Measurements from ENCODE around the gene LCN10.
"Not testable (repeated sequence)": the region's sequence is repeated elsewhere in the genome, so short reads cannot be mapped to it uniquely, and the experiment has no call there.

The LCN10 gene

GRCh38 chr9:136771907-136772415, 29.2 kb upstream of the LCN10 start:
- no peak for DNase-seq (ENCODE audit: low read depth)

GRCh38 chr9:136769710-136770191, 27.0 kb upstream of the LCN10 start:
- peak; percentile 28 for DNase-seq (ENCODE audit: low read depth)

- peak; percentile 29 for DNase-seq (ENCODE audit: low read depth)
These were observed 23.8 kb upstream of the LCN10 start for GRCh38 chr9:136766410-136767120.

GRCh38 chr9:136765745-136766409, 23.1 kb upstream of the LCN10 start:
- not testable (repeated sequence) for DNase-seq (ENCODE audit: low read depth)

- DNase-seq (ENCODE audit: low read depth) = no peak
These were observed 22.3 kb upstream of the LCN10 start for GRCh38 chr9:136765041-136765440.

GRCh38 chr9:136764301-136764891, 21.7 kb upstream of the LCN10 start, which contains the start of gene LCN15:
TSS of gene LCN15 (minus strand) at chr9:136764518. CDS start at chr9:136764488, 30 bp downstream.
- no peak for DNase-seq (ENCODE audit: low read depth)

GRCh38 chr9:136763649-136764035, 20.9 kb upstream of the LCN10 start:
- no peak for DNase-seq (ENCODE audit: low read depth)

- DNase-seq (ENCODE audit: low read depth) = no peak
These were observed 20.3 kb upstream of the LCN10 start for GRCh38 chr9:136762915-136763648.

GRCh38 chr9:136762221-136762691, 19.5 kb upstream of the LCN10 start:
- no peak for DNase-seq (ENCODE audit: low read depth)

- DNase-seq (ENCODE audit: low read depth) = no peak
These were observed 18.8 kb upstream of the LCN10 start for GRCh38 chr9:136761545-136761981.

- DNase-seq (ENCODE audit: low read depth) = not testable (repeated sequence)
These were observed 18.2 kb upstream of the LCN10 start for GRCh38 chr9:136760834-136761544.

GRCh38 chr9:136760424-136760823, 17.7 kb upstream of the LCN10 start:
- no peak for DNase-seq (ENCODE audit: low read depth)

- no peak for DNase-seq (ENCODE audit: low read depth)
These were observed 16.9 kb upstream of the LCN10 start for GRCh38 chr9:136759436-136760325.

GRCh38 chr9:136759001-136759400, 16.3 kb upstream of the LCN10 start:
- DNase-seq (ENCODE audit: low read depth) = no peak

- no peak for DNase-seq (ENCODE audit: low read depth)
These were observed 15.0 kb upstream of the LCN10 start for GRCh38 chr9:136757751-136758140.

GRCh38 chr9:136757328-136757727, 14.6 kb upstream of the LCN10 start:
- DNase-seq (ENCODE audit: low read depth) = no peak

GRCh38 chr9:136756836-136757235, 14.1 kb upstream of the LCN10 start:
- DNase-seq (ENCODE audit: low read depth) = no peak

GRCh38 chr9:136756134-136756438, 13.3 kb upstream of the LCN10 start:
- no peak for DNase-seq (ENCODE audit: low read depth)

- DNase-seq (ENCODE audit: low read depth) = not testable (repeated sequence)
These were observed 12.8 kb upstream of the LCN10 start for GRCh38 chr9:136755302-136756133.
